GM12878 (cell line): ENCODE data around the gene PRCP. TPM values are rescaled to one million over a fixed set of nuclear protein-coding genes. Genes with fewer than 3 reads are reported as not detected.

Source experiments
- ATAC-seq: fragments of 200-7000 bp; cut with Tn5 transposase; 3 replicates; pipeline ENCODE4 v1.9.1; 2020; ENCODE audit warnings: mild to moderate bottlenecking, moderate library complexity
- BruUV-seq: library from RNA; stranded (reverse); fragments of 400-500 nt; replicated peaks from 2 replicates; lab custom pipeline; 2021; lab: Mats Ljungman, UMichigan
- CTCF ChIA-PET: fragments of 300-600 bp; sonication (Branson Sonifier 250); formaldehyde crosslinking; extraction: SDS; loops from one replicate; lab custom pipeline; 2021; ENCODE audit warnings: inconsistent platforms; lab: Yijun Ruan, JAX
- POLR2A ChIA-PET: fragments of 350-600 bp; formaldehyde crosslinking; extraction: SDS; loops from one replicate; lab custom pipeline; 2021; ENCODE audit warnings: inconsistent platforms; lab: Charles Lee
- RAD21 ChIA-PET: fragments of 300-600 bp; sonication (Branson Sonifier 250); formaldehyde crosslinking; loops from one replicate; lab custom pipeline; 2023; ENCODE audit warnings: antibody characterized with exemption; ENCODE audit not compliant: unreplicated experiment; lab: Charles Lee
- SMC1A ChIA-PET: fragments of 300-600 bp; sonication (Branson Sonifier 250); formaldehyde crosslinking; loops from one replicate; lab custom pipeline; 2023; ENCODE audit not compliant: unreplicated experiment, uncharacterized antibody; lab: Charles Lee
- DNase-seq: peaks from one replicate; pipeline ENCODE4 v3.0.0-alpha.2; 2011; ENCODE audit warnings: low read depth, low spot score
- FAIRE-seq: peaks from 3 replicates; lab custom pipeline; 2011; peaks lifted over from hg19 to GRCh38; lab: Jason Lieb, UNC
- H2AFZ ChIP-seq: 2 replicates; pipeline ENCODE4 v1.6.0; 2011; ENCODE audit warnings: low read depth, low read length, control low read depth; ENCODE audit not compliant: control insufficient read depth
- H3K27ac ChIP-seq: 2 replicates; pipeline ENCODE4 v1.5.1; 2011; ENCODE audit warnings: control low read depth; ENCODE audit not compliant: control insufficient read depth, insufficient read depth
- H3K27me3 ChIP-seq, 2 experiments: replicated peaks in 1 of 2; 2 replicates each; pipeline versions ENCODE4 v1.6.0 to v1.6.1; 2011; ENCODE audit warnings: low read length in 1 of 2; ENCODE audit not compliant: control insufficient read depth in 2 of 2, insufficient read depth in 2 of 2
- H3K36me3 ChIP-seq, 2 experiments: 2 replicates each; pipeline ENCODE4 v1.5.1; 2011; ENCODE audit warnings: low read length in 1 of 2; ENCODE audit not compliant: control insufficient read depth in 2 of 2, insufficient read depth in 2 of 2
- H3K4me1 ChIP-seq: 2 replicates; pipeline ENCODE4 v1.6.1; 2011; ENCODE audit warnings: mild to moderate bottlenecking, low read length, moderate library complexity, mixed read lengths; ENCODE audit not compliant: control insufficient read depth, insufficient read depth
- H3K4me2 ChIP-seq: 2 replicates; pipeline ENCODE4 v1.6.0; 2011; ENCODE audit warnings: control low read depth; ENCODE audit not compliant: control insufficient read depth, insufficient read depth
- H3K4me3 ChIP-seq: fragments of 200-600 bp; sonication (generic); 2 replicates; pipeline ENCODE4 v1.5.1; 2016
- H3K79me2 ChIP-seq: 2 replicates; pipeline ENCODE4 v1.6.0; 2011; ENCODE audit warnings: low read length; ENCODE audit not compliant: control insufficient read depth, insufficient read depth
- H3K9ac ChIP-seq: 2 replicates; pipeline ENCODE4 v1.8.0; 2011; ENCODE audit warnings: low read length, control low read depth, mixed read lengths; ENCODE audit not compliant: control insufficient read depth, insufficient read depth
- H3K9me3 ChIP-seq: replicated peaks from 3 replicates; pipeline ENCODE4 v1.5.1; 2011; ENCODE audit warnings: mild to moderate bottlenecking, low read length; ENCODE audit not compliant: control insufficient read depth, insufficient read depth
- H4K20me1 ChIP-seq: 2 replicates; pipeline ENCODE4 v1.6.0; 2011; ENCODE audit not compliant: control insufficient read depth, insufficient read depth
- BACH1 ChIP-seq: fragments of 450-650 bp; IDR thresholded peaks from 2 replicates; pipeline ENCODE4 v1.6.1; 2017; ENCODE audit warnings: mild to moderate bottlenecking, borderline replicate concordance
- CHD2 ChIP-seq: IDR thresholded peaks from 2 replicates; pipeline ENCODE4 v1.6.1; 2011; ENCODE audit warnings: low read depth, low read length, improper control_type of control experiment, borderline replicate concordance
- EGR1 ChIP-seq, 2 experiments: IDR thresholded peaks; 1 replicate in 1 of 2; 2 replicates in 1 of 2; pipeline ENCODE4 v1.6.1; 2011 to 2012; ENCODE audit warnings: low read depth in 2 of 2, low read length in 2 of 2, borderline replicate concordance in 1 of 2, mild to moderate bottlenecking in 1 of 2, moderate library complexity in 1 of 2
- FOS ChIP-seq: IDR thresholded peaks from 3 replicates; pipeline ENCODE4 v1.6.1; 2011; ENCODE audit warnings: borderline replicate concordance; ENCODE audit not compliant: insufficient read length; ENCODE audit errors: extremely low read depth
- FOXK2 ChIP-seq: fragments of 450-650 bp; IDR thresholded peaks from 2 replicates; pipeline ENCODE4 v1.6.1; 2017; ENCODE audit warnings: mild to moderate bottlenecking, moderate library complexity
- HDAC6 ChIP-seq: fragments of 200-600 bp; sonication (generic); IDR thresholded peaks from one replicate; pipeline ENCODE4 v1.8.0; 2017; ENCODE audit warnings: antibody characterized with exemption; ENCODE audit not compliant: unreplicated experiment
- IRF3 ChIP-seq: fragments of 450-650 bp; IDR thresholded peaks from 2 replicates; pipeline ENCODE4 v1.6.1; 2014; ENCODE audit warnings: mild to moderate bottlenecking
- IRF4 ChIP-seq: IDR thresholded peaks from 2 replicates; pipeline ENCODE4 v1.6.1; 2011; ENCODE audit warnings: low read depth, low read length
- NBN ChIP-seq: fragments of 450-650 bp; IDR thresholded peaks from 2 replicates; pipeline ENCODE4 v1.6.1; 2016
- POLR2AphosphoS5 ChIP-seq: IDR thresholded peaks from 2 replicates; pipeline ENCODE4 v1.6.1; 2011; ENCODE audit warnings: mild to moderate bottlenecking, low read length, inconsistent platforms
- RB1 ChIP-seq: fragments of 450-650 bp; formaldehyde crosslinking; IDR thresholded peaks from 2 replicates; pipeline ENCODE4 v1.6.1; 2017; ENCODE audit warnings: mild to moderate bottlenecking, borderline replicate concordance
- RELA ChIP-seq: fragments of 450-650 bp; IDR thresholded peaks from 2 replicates; pipeline ENCODE4 v1.8.0; 2014; ENCODE audit warnings: borderline replicate concordance; ENCODE audit not compliant: partially characterized antibody
- REST ChIP-seq: IDR thresholded peaks from 2 replicates; pipeline ENCODE4 v1.6.1; 2012; ENCODE audit warnings: mild to moderate bottlenecking, low read depth, low read length
- SIN3A ChIP-seq: IDR thresholded peaks from 2 replicates; pipeline ENCODE4 v1.6.1; 2012; ENCODE audit warnings: low read depth, low read length, improper control_type of control experiment
- TCF12 ChIP-seq: IDR thresholded peaks from 2 replicates; pipeline ENCODE4 v1.6.1; 2011; ENCODE audit warnings: low read depth, mild to moderate bottlenecking, low read length
- WRNIP1 ChIP-seq: IDR thresholded peaks from 2 replicates; pipeline ENCODE4 v1.6.1; 2011; ENCODE audit warnings: low read depth, low read length, improper control_type of control experiment, borderline replicate concordance
- ZBTB11 ChIP-seq: fragments of 450-650 bp; formaldehyde crosslinking; IDR thresholded peaks from 2 replicates; pipeline ENCODE4 v1.5.0; 2022; ENCODE audit warnings: mild to moderate bottlenecking, missing genetic modification characterization
- WGBS: methylation state at CpG from one replicate; pipeline ENCODE4 v1.1.6; 2016; ENCODE audit warnings: low lambda C conversion rate; ENCODE audit not compliant: insufficient replicate concordance, insufficient coverage; ENCODE audit errors: missing lambda C conversion rate; 5-methylcytosine and 5-hydroxymethylcytosine counted together
- in situ Hi-C: fragments of 300-500 bp; cut with MboI; formaldehyde crosslinking; loops from 9 replicates; pipeline ENCODE4 v1.14.3; 2018; ENCODE audit warnings: mixed read lengths
- intact Hi-C: fragments of 100-400 bp; cut with micrococcal nuclease; formaldehyde crosslinking; loops from one replicate; pipeline ENCODE4 v1.14.2; 2022; ENCODE audit not compliant: unreplicated experiment
- polyA plus RNA-seq, 11 experiments: library from polyadenylated mRNA; depleted of rRNA in 4 of 11; unstranded in 6 of 11; stranded (reverse) in 5 of 11; fragments of >200 nt; fragmentation: Nextera tagmentation in 4 of 11; fragmentation: Illumina TruSeq in 1 of 11; extraction: Ambion mirVana in 4 of 11; extraction: Trizol in 1 of 11; gene quantifications; 1 replicate in 1 of 11; 2 replicates in 10 of 11; pipeline versions ENCODE4 v1.2.1 to v1.2.3, GENCODE V29; 2011 to 2016; ENCODE audit warnings: inconsistent platforms in 2 of 11, missing spikeins in 2 of 11, low read depth in 1 of 11
- total RNA-seq, 4 experiments: library from RNA; depleted of rRNA in 3 of 4; stranded (reverse); fragments of >200 nt in 3 of 4; fragmentation: Illumina TruSeq in 1 of 4; extraction: Trizol in 1 of 4; gene quantifications; 2 replicates each; pipeline versions ENCODE4 v1.2.1 to v1.2.3, GENCODE V29; 2013 to 2021

Gene PRCP
- total and polyA plus RNA-seq, 10 of the 15 experiments (the other 5 are each of a cell fraction or from before 2014, with no cell fraction given) = 14.9 to 43.6 (median 20.0) TPM

- WGBS = 79% methylated on average over 2 of the region's 2 CpGs
- no TSS peak for BruUV-seq
- DNase-seq = no peak
- in situ Hi-C loops = no loop called here
- no peak overlapping the region for H3K27ac ChIP-seq
- no peaks in the 10 kb centered on the region for H3K9me3 ChIP-seq
- CTCF ChIA-PET = interaction anchor here (1.5 kb wide), 1 partner anchor 10 kb away, joined by 9 read pairs; no protein-coding TSS in a partner anchor
- H3K9ac ChIP-seq = no peak overlapping the region
- no peaks in the 10 kb centered on the region for H4K20me1 ChIP-seq
- RAD21 ChIA-PET = interaction anchor here (0.7 kb wide), 1 partner anchor 250 kb away, joined by 3 read pairs; no protein-coding TSS in a partner anchor
- no peak for FAIRE-seq
- H3K4me1 ChIP-seq = no peaks in the 10 kb centered on the region
- no peak overlapping the region for H3K4me2 ChIP-seq
- H3K4me3 ChIP-seq = no peak overlapping the region
- no peaks in the 10 kb centered on the region for H3K79me2 ChIP-seq
- SMC1A ChIA-PET = interaction anchor here (1.0 kb wide), 1 partner anchor 10 kb away, joined by 3 read pairs; no protein-coding TSS in a partner anchor
- POLR2A ChIA-PET = interaction anchor here (0.7 kb wide), 1 partner anchor 28 kb away, joined by 3 read pairs; no protein-coding TSS in a partner anchor
- intact Hi-C loops = no loop called here
- no peak overlapping the region for H2AFZ ChIP-seq
- no peaks in the 10 kb centered on the region for H3K27me3 ChIP-seq
- no peak for ATAC-seq
- H3K36me3 ChIP-seq = no peaks in the 10 kb centered on the region
- TF ChIP-seq POLR2AphosphoS5 = no peak
- TF ChIP-seq RB1 = no peak
- no peak for TF ChIP-seq IRF4
- TF ChIP-seq WRNIP1 = no peak
- no peak for TF ChIP-seq TCF12
- TF ChIP-seq SIN3A = no peak
- TF ChIP-seq FOXK2 = no peak
- no peak for TF ChIP-seq FOS
- no peak for TF ChIP-seq HDAC6
- no peak for TF ChIP-seq RELA
- TF ChIP-seq BACH1 = no peak
- TF ChIP-seq NBN = no peak
- no peak for TF ChIP-seq IRF3
- no peak for TF ChIP-seq ZBTB11
- TF ChIP-seq REST = no peak
- no peak for TF ChIP-seq EGR1 (IDR thresholded peaks at IDR 0.05; ENCODE audit: borderline replicate concordance in 1 of 2, low read depth in 2 of 2, low read length in 2 of 2)
- TF ChIP-seq CHD2 = no peak
Measured at GRCh38 chr11:82857145-82857544, 43.1 kb downstream of the PRCP start.
